GM08714 (cell line): ENCODE data around the gene OPHN1.

Source experiments
- H3K4me3 ChIP-seq: fragments of 200-500 bp; sonication (Bioruptor generic); 2 replicates; pipeline ENCODE4 v1.5.1; 2014; ENCODE audit warnings: mild to moderate bottlenecking, low read length, inconsistent platforms
- ZNF274 ChIP-seq: IDR thresholded peaks from 2 replicates; pipeline ENCODE4 v1.6.1; 2012; ENCODE audit warnings: mild to moderate bottlenecking, low read depth, low read length

Gene OPHN1

GRCh38 chrX:68440442-68440841 is 7.1 kb upstream of the OPHN1 start:
- no peak overlapping the region for H3K4me3 ChIP-seq
- no peak for TF ChIP-seq ZNF274

- no peak overlapping the region for H3K4me3 ChIP-seq
- TF ChIP-seq ZNF274 = no peak
Measured at GRCh38 chrX:68439341-68439740, 6.0 kb upstream of the OPHN1 start.

GRCh38 chrX:68438575-68438974 is 5.3 kb upstream of the OPHN1 start:
- no peak overlapping the region for H3K4me3 ChIP-seq
- TF ChIP-seq ZNF274 = no peak

DNA sequence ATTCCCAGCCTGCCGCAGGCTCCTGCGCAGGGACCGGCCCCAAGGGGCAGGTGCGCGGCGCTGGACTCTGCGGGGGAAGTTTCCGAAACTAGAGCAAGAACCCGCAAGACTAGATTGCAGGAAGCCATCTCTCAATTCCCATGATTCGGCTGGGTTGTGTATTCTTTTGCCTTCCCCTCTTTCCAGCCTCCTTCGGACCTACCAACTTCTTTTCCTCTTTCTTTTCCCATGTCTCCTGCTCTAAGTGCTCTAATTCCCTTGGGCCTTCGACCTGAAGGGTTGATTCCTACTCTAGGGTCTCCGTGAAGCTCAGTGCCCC is 645 bp upstream of the OPHN1 start:
- no peak overlapping the region; the same call in 1 of the 2 replicates for H3K4me3 ChIP-seq
- TF ChIP-seq ZNF274 = no peak

DNA sequence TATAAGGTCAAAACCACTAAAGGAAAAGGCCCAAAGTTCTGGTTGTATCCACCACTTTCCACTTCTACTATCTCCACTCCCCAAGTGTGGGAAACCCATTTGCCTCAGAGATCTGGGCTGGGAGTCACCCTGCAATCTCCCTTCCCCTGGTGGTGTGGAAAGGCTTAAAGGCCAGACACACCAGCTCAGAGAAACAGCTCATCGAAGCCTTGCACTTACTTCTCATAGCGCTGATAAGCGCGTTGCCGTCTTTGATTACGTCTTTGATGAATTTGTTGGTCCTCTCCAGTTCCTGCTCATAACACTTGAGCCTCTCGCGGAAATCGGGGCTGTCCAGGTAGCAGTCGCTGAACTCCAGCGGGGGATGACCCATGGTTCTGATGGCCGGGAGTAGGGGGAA is 647 bp downstream of the OPHN1 start:
- H3K4me3 ChIP-seq = no peak overlapping the region
- TF ChIP-seq ZNF274 = no peak

GRCh38 chrX:68431836-68432235 is 1.5 kb downstream of the OPHN1 start:
- H3K4me3 ChIP-seq = no peak overlapping the region
- TF ChIP-seq ZNF274 = no peak

- no peak overlapping the region for H3K4me3 ChIP-seq
Measured at GRCh38 chrX:68429216-68429615, 4.1 kb downstream of the OPHN1 start.

GRCh38 chrX:68428431-68428830 is 4.9 kb downstream of the OPHN1 start:
- no peak overlapping the region for H3K4me3 ChIP-seq
- no peak for TF ChIP-seq ZNF274

More at GRCh38 chrX:68429216-68429615, 4.1 kb downstream of the OPHN1 start:
- no peak for TF ChIP-seq ZNF274

DNA sequence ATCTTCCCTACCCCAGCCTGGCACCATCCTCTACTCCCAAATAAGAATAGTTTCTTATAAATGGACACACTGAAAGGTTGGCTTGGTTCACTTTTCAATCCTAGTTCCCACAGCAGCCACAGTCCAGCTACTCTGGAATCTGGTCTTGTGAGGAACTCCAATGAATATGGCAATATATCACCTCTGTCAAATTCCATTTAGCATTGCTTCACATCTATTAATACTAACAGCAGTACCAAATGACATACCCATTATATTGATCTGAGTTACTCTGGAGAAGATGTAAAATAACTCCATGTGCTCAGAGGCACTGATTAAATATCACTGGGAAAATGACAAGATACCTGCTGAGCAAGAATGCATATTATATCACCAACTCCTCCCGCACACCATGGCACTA is 8.6 kb downstream of the OPHN1 start:
- H3K4me3 ChIP-seq = no peak overlapping the region
- TF ChIP-seq ZNF274 = no peak

DNA sequence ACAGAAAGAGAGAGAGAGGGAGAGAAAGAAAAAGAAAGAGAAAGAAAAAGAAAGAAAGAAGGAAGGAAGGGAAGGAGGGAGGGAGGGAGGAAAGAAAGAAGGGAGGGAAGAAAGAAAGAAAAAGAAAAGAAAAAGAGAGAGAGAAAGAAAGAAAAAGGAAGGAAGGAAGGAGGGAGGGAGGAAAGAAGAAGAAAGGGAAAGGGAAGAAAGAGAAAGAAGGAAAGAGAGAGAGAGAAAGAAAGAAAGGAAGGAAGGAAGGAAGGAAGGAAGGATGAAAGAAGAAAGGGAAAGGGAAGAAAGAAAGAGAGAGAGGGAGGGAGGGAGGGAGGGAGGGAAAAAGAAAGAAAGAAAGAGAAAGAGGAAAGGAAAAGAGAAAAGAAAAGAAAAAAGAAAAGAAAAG is 10.8 kb downstream of the OPHN1 start:
- TF ChIP-seq ZNF274 = no peak
- H3K4me3 ChIP-seq = no peak overlapping the region

DNA sequence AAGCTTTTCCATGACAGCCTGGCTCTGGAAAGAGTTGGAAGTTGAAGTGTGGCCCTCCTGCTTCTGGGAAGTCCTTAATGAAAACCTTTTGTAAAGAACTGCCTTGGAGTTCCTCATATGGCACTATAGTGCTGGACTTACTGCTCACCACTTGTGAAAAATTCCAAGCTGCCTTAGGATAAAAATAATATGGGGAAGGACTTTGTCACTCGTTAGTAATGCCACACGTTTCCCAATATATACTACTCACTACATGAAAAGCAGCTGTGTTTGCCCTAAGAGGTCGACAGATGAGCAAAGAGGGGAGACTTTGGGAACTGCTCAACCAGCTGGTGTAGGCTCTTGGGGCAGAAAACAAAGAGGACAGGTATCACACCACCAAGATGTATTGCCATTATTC is 11.7 kb downstream of the OPHN1 start:
- no peak for TF ChIP-seq ZNF274
- H3K4me3 ChIP-seq = no peak overlapping the region

GRCh38 chrX:68420559-68420958 is 12.7 kb downstream of the OPHN1 start:
- no peak for TF ChIP-seq ZNF274
- no peak overlapping the region for H3K4me3 ChIP-seq

DNA sequence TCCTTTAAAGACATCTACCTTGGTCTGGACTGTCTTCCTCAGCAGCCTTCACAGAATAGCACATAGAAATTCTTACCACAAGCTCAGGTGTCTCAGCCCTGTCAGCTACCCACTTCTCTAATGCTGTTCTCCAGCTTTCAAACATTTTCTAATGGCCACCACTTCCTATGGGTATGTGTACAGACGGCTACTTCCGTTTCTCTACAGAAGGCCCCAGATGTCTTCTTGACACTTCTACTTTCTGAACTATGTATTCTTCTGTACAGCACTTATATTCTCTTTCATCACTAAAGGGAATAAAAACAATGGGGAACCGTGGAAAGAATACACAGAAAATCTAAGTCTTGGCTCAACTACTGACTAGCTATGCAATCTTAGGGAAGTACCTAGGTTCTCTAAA is 13.3 kb downstream of the OPHN1 start:
- H3K4me3 ChIP-seq = no peak overlapping the region
- no peak for TF ChIP-seq ZNF274

DNA sequence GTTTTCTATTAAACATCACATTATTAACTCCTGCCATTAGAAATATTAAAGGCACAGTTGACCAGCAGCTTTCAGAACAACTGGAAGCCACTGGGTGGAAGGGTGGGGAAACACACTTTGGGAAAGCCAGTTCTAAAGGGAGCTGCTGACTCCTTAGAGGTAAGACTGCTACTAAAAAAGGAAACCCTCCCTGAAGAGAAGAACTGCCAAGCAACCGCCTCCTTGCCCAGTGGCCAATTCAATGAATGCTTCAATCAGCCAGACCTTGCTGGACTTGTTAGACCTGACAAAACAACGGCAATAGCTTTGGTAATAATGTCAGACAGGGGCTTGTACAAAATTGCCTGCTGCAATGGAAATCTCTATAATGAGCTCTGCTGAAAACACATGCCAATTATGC is 15.6 kb downstream of the OPHN1 start:
- no peak for TF ChIP-seq ZNF274
- H3K4me3 ChIP-seq = no peak overlapping the region

DNA sequence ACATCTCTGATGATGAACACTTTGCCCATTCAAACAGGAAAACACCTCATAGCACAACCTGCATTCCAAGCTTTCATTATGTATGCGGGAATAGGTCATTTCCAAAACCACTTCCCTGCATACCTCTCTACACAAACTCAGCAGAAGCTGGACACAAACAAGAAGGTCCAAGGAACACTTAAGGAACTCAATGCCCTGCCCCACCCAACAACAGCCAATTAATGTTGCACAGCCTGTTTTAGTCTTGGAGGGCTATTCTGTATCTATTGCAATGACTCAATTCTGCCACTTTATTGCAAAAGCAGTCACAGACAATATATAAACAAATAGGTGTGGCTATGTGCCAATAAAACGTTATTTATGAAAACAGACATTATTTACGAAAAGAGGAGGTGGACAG is 16.7 kb downstream of the OPHN1 start:
- no peak overlapping the region for H3K4me3 ChIP-seq
- no peak for TF ChIP-seq ZNF274

DNA sequence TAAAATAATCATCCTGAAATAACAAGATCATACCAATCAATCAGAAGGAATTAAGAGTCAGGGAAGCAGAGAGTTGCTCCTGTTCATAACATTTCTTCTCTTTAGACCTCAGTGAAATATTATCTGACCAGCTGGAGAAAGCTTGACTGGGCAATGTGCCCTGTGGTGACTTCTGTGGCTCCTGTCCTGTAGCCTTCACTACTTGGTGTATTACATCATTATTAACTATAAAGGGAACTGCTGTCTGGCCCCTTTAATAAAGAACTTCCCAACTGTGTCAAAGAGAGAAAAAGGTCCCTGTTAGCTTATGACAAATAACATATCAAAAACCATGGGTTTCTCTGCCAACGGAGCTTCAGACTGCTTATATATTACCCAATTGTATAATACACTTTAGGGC is 18.0 kb downstream of the OPHN1 start:
- TF ChIP-seq ZNF274 = no peak

GRCh38 chrX:68413254-68413653 is 20.0 kb downstream of the OPHN1 start:
- TF ChIP-seq ZNF274 = no peak
- H3K4me3 ChIP-seq = no peak overlapping the region

More for the DNA sequence above, 18.0 kb downstream of the OPHN1 start:
- H3K4me3 ChIP-seq = no peak overlapping the region
